ENCODE measurements around the gene ACO2.
A peak's percentile ranks its signal among the peaks of the same experiment; 100 is the strongest.
"Not testable (repeated sequence)": the region's sequence is repeated elsewhere in the genome, so short reads cannot be mapped to it uniquely, and the experiment has no call there.

ACO2 gene

GRCh38 chr22:41543854-41544670, 75.1 kb downstream of the ACO2 start, which contains the start of gene POLR3H:
Gene POLR3H, minus strand, starts transcription at chr22:41544470. Its CDS starts 369 bp downstream, at chr22:41544101.
- DNase-seq: peak; percentile 99

GRCh38 chr22:41544671-41545476, 76.0 kb downstream of the ACO2 start:
- no peak for DNase-seq

- no peak for DNase-seq
Observed at GRCh38 chr22:41548830-41549211, 79.9 kb downstream of the ACO2 start.

GRCh38 chr22:41550952-41551491, 82.1 kb downstream of the ACO2 start:
- DNase-seq: no peak

GRCh38 chr22:41551877-41552582, 83.1 kb downstream of the ACO2 start:
- no peak for DNase-seq

GRCh38 chr22:41555325-41555982, 86.5 kb downstream of the ACO2 start:
- no peak for DNase-seq

- DNase-seq: no peak
Observed at GRCh38 chr22:41556561-41556960, 87.6 kb downstream of the ACO2 start.

GRCh38 chr22:41557401-41558240, 88.7 kb downstream of the ACO2 start:
- peak; percentile 9 for DNase-seq

GRCh38 chr22:41558241-41558630, 89.3 kb downstream of the ACO2 start:
- DNase-seq: not testable (repeated sequence)

GRCh38 chr22:41560095-41560471, 91.2 kb downstream of the ACO2 start:
- no peak for DNase-seq

- no peak for DNase-seq
Observed at GRCh38 chr22:41561335-41561734, 92.4 kb downstream of the ACO2 start.

GRCh38 chr22:41561788-41562187, 92.9 kb downstream of the ACO2 start:
- DNase-seq: no peak

GRCh38 chr22:41562461-41562860, 93.5 kb downstream of the ACO2 start:
- no peak for DNase-seq

GRCh38 chr22:41563051-41563711, 94.3 kb downstream of the ACO2 start:
- DNase-seq: no peak

GRCh38 chr22:41564563-41564962, 95.6 kb downstream of the ACO2 start:
- no peak for DNase-seq

- peak; percentile 15 for DNase-seq
Observed at GRCh38 chr22:41565403-41566054, 96.6 kb downstream of the ACO2 start.

- DNase-seq: no peak
Observed at GRCh38 chr22:41567512-41567768, 98.5 kb downstream of the ACO2 start.

GRCh38 chr22:41568811-41569210, 99.9 kb downstream of the ACO2 start:
- no peak for DNase-seq

GRCh38 chr22:41570221-41570620, 101.3 kb downstream of the ACO2 start:
- DNase-seq: no peak

GRCh38 chr22:41571786-41572185, 102.9 kb downstream of the ACO2 start:
- DNase-seq: no peak

GRCh38 chr22:41572305-41572704, 103.4 kb downstream of the ACO2 start:
- not testable (repeated sequence) for DNase-seq
